ENCODE data around the gene NEMP1. TPM values are rescaled to one million over a fixed set of nuclear protein-coding genes. Genes with fewer than 3 reads are reported as not detected.

Gene NEMP1
- total RNA-seq, 6 donors from 2014 or later, result 6.2 to 13.6 (median 10.0) TPM

- Histone ChIP-seq H3K9me3 (no peaks in the 10 kb centered on the region), H3K27ac (peak overlapping the region; percentile 4 to 92 (median 22)), H3K4me1 (peaks cover 16 to 35% (median 23%) of the 10 kb centered on the region in 4 donors), H3K4me3 (peak overlapping the region in 3 of 4 donors; percentile 86 to 98 (median 96)), H3K36me3 (peaks cover 18 to 26% (median 25%) of the 10 kb centered on the region in 4 donors), H3K27me3 (no peaks in the 10 kb centered on the region)
- ATAC-seq (ENCODE audit: low FRiP score in 2 of 2), result no peak
- DNase-seq, result no peak
- TF ChIP-seq POLR2AphosphoS5 (IDR thresholded peaks at IDR 0.05) (no peak), CTCF (IDR thresholded peaks at IDR 0.05) (peak in 1 of 6 experiments; percentile 9), EP300 (IDR thresholded peaks at IDR 0.05) (no peak), POLR2A (IDR thresholded peaks at IDR 0.05) (no peak)
- WGBS, 2 donors, result 49 to 52% methylated on average over 10 of the region's 10 CpGs
Measured at GRCh38 chr12:57006809-57007475, 71.6 kb downstream of the NEMP1 start.

- Histone ChIP-seq H3K27me3 (no peaks in the 10 kb centered on the region), H3K27ac (peak within 1 kb of the TSS; percentile 72 to 92 (median 76)), H3K4me1 (peaks cover 23 to 42% (median 30%) of the 10 kb centered on the region in 4 donors), H3K4me3 (peak within 1 kb of the TSS; percentile 59 to 98 (median 91)), H3K36me3 (peaks cover 18 to 29% (median 27%) of the 10 kb centered on the region in 4 donors), H3K9me3 (no peaks in the 10 kb centered on the region)
- 1 to 2% methylated on average over 20 to 31 of the region's 94 CpGs for WGBS, 2 donors
- ATAC-seq (ENCODE audit: low FRiP score in 2 of 2) (peak; percentile 36 to 91), DNase-seq (peak; percentile 55 to 94)
- TF ChIP-seq POLR2A (IDR thresholded peaks at IDR 0.05) (peak in 1 of 4 donors; percentile 54), CTCF (IDR thresholded peaks at IDR 0.05) (peak in 5 of 6 experiments; percentile 45 to 77 (median 62)), POLR2AphosphoS5 (IDR thresholded peaks at IDR 0.05) (no peak), EP300 (IDR thresholded peaks at IDR 0.05) (no peak)
Measured at GRCh38 chr12:57005980-57006808, 72.4 kb downstream of the NEMP1 start, which contains the start of gene ZBTB39. TSS of gene ZBTB39 (minus strand) at chr12:57006546. CDS start at chr12:57004917, 1,629 bp downstream.

Other genes starting within 250 kb of the NEMP1 start
- gene SDR9C7, start 144.4 kb downstream of the NEMP1 start, total RNA-seq, result not detected
- gene RDH16, start 121.2 kb downstream of the NEMP1 start, total RNA-seq, result under 1 TPM in 5 of 6 donors, not detected in 1; 0.46 to 0.98 (median 0.54) TPM
- 1 to 10 TPM; 3.2 to 9.4 (median 6.2) TPM for gene ZBTB39, start 72.2 kb downstream of the NEMP1 start, total RNA-seq
- gene TAC3, start 62.3 kb downstream of the NEMP1 start, total RNA-seq, result not detected
- gene MYO1A, start 28.7 kb downstream of the NEMP1 start, total RNA-seq, result 1 to 10 TPM in 2 of 6 donors, under 1 TPM in 3, not detected in 1; under 0.01 to 6.2 (median 0.67) TPM
- gene NAB2, start 10.3 kb upstream of the NEMP1 start, total RNA-seq, result 10 to 100 TPM; 18.1 to 64.9 (median 31.5) TPM
- 100 to 1,000 TPM; 123 to 605 (median 251) TPM for gene STAT6, start 32.6 kb upstream of the NEMP1 start, total RNA-seq
- gene LRP1, start 49.7 kb upstream of the NEMP1 start, total RNA-seq, result 100 to 1,000 TPM; 137 to 504 (median 308) TPM
- gene LRP1-AS, start 68.8 kb upstream of the NEMP1 start, total RNA-seq, result not detected
- gene NXPH4, start 138.0 kb upstream of the NEMP1 start, total RNA-seq, result under 1 TPM in 3 of 6 donors, not detected in 3; 0.20 to 0.94 (median 0.22) TPM
- 10 to 100 TPM; 37.9 to 92.0 (median 52.0) TPM for gene SHMT2, start 150.9 kb upstream of the NEMP1 start, total RNA-seq
- 10 to 100 TPM in 1 of 6 donors, 1 to 10 TPM in 5; 4.3 to 10.5 (median 5.6) TPM for gene STAC3, start 172.4 kb upstream of the NEMP1 start, total RNA-seq